Heart left ventricle (tissue), 16 donors: ENCODE measurements around the gene PLCB2. TPM values are rescaled to one million over a fixed set of nuclear protein-coding genes. Genes with fewer than 3 reads are reported as not detected.
A peak's percentile ranks its signal among the peaks of the same experiment; 100 is the strongest.

Experiments
- ATAC-seq, 4 donors: fragments of 200-7000 bp; cut with Tn5 transposase; one replicate each; pipeline ENCODE4 v1.9.1; 2020 to 2022; ENCODE audit warnings: moderate library complexity in 4 of 4, mild to moderate bottlenecking in 3 of 4, moderate number of reproducible peaks in 1 of 4
- DNase-seq, 5 donors: peaks; one replicate each; pipeline ENCODE4 v3.0.0-alpha.2; 2020
- H3K27ac ChIP-seq, 12 donors: fragments of 200-600 bp; sonication (generic) in 4 of 12; one replicate each; pipeline versions ENCODE4 v1.5.0 to v1.8.0; 2016 to 2022; ENCODE audit warnings: mild to moderate bottlenecking in 2 of 12
- H3K27me3 ChIP-seq, 9 donors: fragments of 200-600 bp; sonication (generic) in 2 of 9; one replicate each; pipeline versions ENCODE4 v1.5.1 to v1.8.0; 2016 to 2022; ENCODE audit warnings: mild to moderate bottlenecking in 3 of 9
- H3K36me3 ChIP-seq, 9 donors: fragments of 200-600 bp; sonication (generic) in 2 of 9; one replicate each; pipeline versions ENCODE4 v1.5.0 to v1.8.0; 2018 to 2022; ENCODE audit warnings: mild to moderate bottlenecking in 2 of 9
- H3K4me1 ChIP-seq, 12 donors: fragments of 200-600 bp; sonication (generic) in 4 of 12; one replicate each; pipeline versions ENCODE4 v1.5.0 to v1.8.0; 2016 to 2022; ENCODE audit warnings: mild to moderate bottlenecking in 3 of 12
- H3K4me3 ChIP-seq, 12 donors: fragments of 200-600 bp; sonication (generic) in 4 of 12; one replicate each; pipeline versions ENCODE4 v1.5.0 to v1.8.0; 2017 to 2022; ENCODE audit warnings: mild to moderate bottlenecking in 9 of 12, moderate library complexity in 4 of 12
- H3K9me3 ChIP-seq, 12 donors: fragments of 200-600 bp; sonication (generic) in 4 of 12; one replicate each; pipeline versions ENCODE4 v1.5.0 to v1.8.0; 2016 to 2022; ENCODE audit warnings: mild to moderate bottlenecking in 1 of 12
- POLR2A ChIP-seq, 2 donors: fragments of 450-650 bp; IDR thresholded peaks; one replicate each; pipeline ENCODE4 v1.6.1; 2017; ENCODE audit warnings: antibody characterized with exemption in 2 of 2, mild to moderate bottlenecking in 2 of 2, moderate library complexity in 2 of 2
- WGBS, 4 donors: extraction: QIAGEN DNeasy Blood & Tissue Kit in 2 of 4; methylation state at CpG; one replicate each; pipeline versions ENCODE4 v1.1.5 to v1.1.7; 2013 to 2018; 5-methylcytosine and 5-hydroxymethylcytosine counted together
- intact Hi-C, 10 donors: fragments of 100-400 bp; cut with DNase I; formaldehyde crosslinking; loops; one replicate each; pipeline versions ENCODE4 v1.11.1 to v1.14.2; 2022
- polyA plus RNA-seq, 2 donors: library from polyadenylated mRNA; stranded (reverse); fragments of 200-250 nt; gene quantifications; one replicate each; pipeline ENCODE4 v1.2.3, GENCODE V29; 2013
- total RNA-seq, 9 donors: library from RNA; depleted of rRNA in 2 of 9; stranded (reverse); fragments of >200 nt in 2 of 9; fragmentation: NEBNext Ultra II Directional in 3 of 9; extraction: Animal tissue kit (Norgen Biotek cat#: 25700) in 3 of 9; gene quantifications; one replicate each; pipeline versions ENCODE4 v1.1.0 to v1.2.4, GENCODE V29; 2016 to 2023
- TF ChIP-seq, protein P1 (sequence below), 12 donors: fragments of 200-600 bp; sonication (generic) in 4 of 12; IDR thresholded peaks; one replicate each; pipeline versions ENCODE4 v1.5.0 to v1.8.0; 2018 to 2022; ENCODE audit warnings: antibody characterized with exemption in 12 of 12, mild to moderate bottlenecking in 5 of 12
- donor health status: ischemic (EF 13 %, LVEDD 7.1; RV severe dilation, severe dysfunction).
- donor health status: healthy with polysubstance abuse.
- donor health status: DM: no; HTN: yes; CAD: no.
- donor health status: DM: no; HTN: no; CAD: no.
- donor health status: ischemic (EF 25% LVEDD 6.9; RV normal size, moderate dysfunction).
- donor health status: ischemic (EF 25% LVEDD 5.7; RV mildly dilated, moderate dysfunction).
- donor health status: healthy.
- donor health status: DM: yes; HTN: yes; CAD: no.
- donor health status: ischemic (EF 35%, LVEDD 5.7; RV mildly dilated, moderate dysfunction).
- donor health status: nonischemic (EF 11% LVEDD 7.7; RV severe dilation, severe dysfunction).
- donor health status: DM: yes; HTN: yes; CAD: no.
- donor health status: PGD.
- donor health status: ischemic (EF 29% LVEDD 5.4; RV normal size, mild dysfunction).
- donor health status: nonischemic (EF 23%, LVEDD 6.1; RV moderate dilation, normal function).

PLCB2 gene
- total and polyA plus RNA-seq, 11 donors: 1.6 to 46.2 (median 4.8) TPM

DNA sequence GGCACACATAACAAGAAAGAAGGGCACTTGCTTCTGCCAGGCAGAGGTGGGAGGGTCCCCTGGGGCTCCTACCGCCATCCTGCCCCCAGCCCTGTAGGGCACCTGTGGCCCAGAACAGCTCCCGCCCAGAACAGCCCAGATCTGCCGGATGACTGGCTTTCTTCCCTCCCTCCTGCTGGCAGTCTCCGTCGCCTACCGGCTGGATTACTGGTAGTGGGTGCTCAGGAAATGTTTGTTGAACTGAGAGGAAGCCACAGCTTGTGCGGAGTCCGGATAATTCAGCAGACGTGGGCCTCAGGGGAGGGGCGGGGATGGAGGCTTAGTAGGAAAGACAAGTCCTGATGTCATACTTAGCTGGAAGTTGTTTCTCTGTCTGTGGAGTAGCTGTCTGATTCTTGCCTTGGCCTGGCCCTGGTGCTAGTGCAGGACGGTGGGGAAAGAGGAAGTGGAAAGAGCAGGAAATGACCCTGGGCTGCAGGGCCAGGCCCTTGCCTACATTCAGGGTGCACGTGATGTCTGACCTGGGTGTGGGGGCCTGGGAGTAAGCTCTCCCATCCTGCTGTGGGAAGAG lies 26.3 kb upstream of the PLCB2 start:
- Histone ChIP-seq H3K9me3 (no peaks in the 10 kb centered on the region), H3K27me3 (no peaks in the 10 kb centered on the region), H3K4me3 (peak overlapping the region in 6 of 12 donors; percentile 8 to 36 (median 28)), H3K4me1 (peaks cover 16 to 100% (median 82%) of the 10 kb centered on the region in 12 donors), H3K36me3 (peaks cover 0 to 18% (median 6%) of the 10 kb centered on the region in 9 donors), H3K27ac (peak overlapping the region; percentile 58 to 99 (median 86))
- 26 to 30% (median 27%) methylated on average over 11 to 12 of the region's 12 CpGs for WGBS, 4 donors
- ATAC-seq (peak; percentile 3 to 67 (median 33)), DNase-seq (peak; percentile 80 to 87 (median 84))
- TF ChIP-seq, protein P1, sequence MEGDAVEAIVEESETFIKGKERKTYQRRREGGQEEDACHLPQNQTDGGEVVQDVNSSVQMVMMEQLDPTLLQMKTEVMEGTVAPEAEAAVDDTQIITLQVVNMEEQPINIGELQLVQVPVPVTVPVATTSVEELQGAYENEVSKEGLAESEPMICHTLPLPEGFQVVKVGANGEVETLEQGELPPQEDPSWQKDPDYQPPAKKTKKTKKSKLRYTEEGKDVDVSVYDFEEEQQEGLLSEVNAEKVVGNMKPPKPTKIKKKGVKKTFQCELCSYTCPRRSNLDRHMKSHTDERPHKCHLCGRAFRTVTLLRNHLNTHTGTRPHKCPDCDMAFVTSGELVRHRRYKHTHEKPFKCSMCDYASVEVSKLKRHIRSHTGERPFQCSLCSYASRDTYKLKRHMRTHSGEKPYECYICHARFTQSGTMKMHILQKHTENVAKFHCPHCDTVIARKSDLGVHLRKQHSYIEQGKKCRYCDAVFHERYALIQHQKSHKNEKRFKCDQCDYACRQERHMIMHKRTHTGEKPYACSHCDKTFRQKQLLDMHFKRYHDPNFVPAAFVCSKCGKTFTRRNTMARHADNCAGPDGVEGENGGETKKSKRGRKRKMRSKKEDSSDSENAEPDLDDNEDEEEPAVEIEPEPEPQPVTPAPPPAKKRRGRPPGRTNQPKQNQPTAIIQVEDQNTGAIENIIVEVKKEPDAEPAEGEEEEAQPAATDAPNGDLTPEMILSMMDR (IDR thresholded peaks at IDR 0.05): no peak
- TF ChIP-seq POLR2A (IDR thresholded peaks at IDR 0.05): peak in 1 of 2 donors; percentile 43
- intact Hi-C loops: no loop called here

DNA sequence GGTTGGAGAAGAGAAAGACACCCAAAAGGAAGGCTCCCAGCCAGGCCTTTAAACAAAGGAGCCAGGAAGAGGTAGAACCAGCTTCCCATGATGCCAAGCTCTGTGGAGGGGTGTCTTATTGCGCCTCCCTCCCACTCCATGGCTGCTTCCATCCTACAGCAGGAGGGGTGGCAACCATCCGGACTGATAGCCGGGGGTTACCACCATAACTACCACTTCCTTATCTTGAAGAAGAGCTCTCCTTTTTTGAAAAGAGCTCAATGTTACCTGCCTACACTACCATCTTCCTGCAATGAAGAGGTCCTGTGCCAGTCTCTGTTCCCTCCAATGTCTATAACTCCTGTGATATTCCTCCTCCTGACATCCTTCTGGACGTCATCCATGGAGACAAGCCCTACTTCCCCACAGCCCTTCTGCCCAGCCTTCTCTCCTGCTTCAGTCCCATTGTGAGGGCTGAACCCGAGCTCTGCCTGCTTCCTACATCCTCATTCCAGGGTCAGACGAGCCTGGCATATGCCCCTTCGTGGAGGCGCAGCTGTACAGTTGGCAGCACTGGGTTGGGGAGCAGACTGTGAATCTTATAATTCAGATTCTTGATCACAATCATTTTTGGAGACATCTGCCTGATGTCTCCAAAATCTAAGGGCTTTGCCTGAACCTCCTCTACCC lies 24.5 kb upstream of the PLCB2 start:
- TF ChIP-seq POLR2A (IDR thresholded peaks at IDR 0.05): no peak
- TF ChIP-seq, protein P1 (IDR thresholded peaks at IDR 0.05): no peak
- H3K4me3 ChIP-seq: no peak overlapping the region
- DNase-seq: peak in 1 of 5 donors; percentile 0
- no peaks in the 10 kb centered on the region for H3K9me3 ChIP-seq
- 61 to 85% (median 74%) methylated on average over 8 of the region's 8 CpGs for WGBS, 4 donors
- H3K27ac ChIP-seq: peak overlapping the region in 7 of 12 donors; percentile 1 to 99 (median 42)
- H3K36me3 ChIP-seq: peaks cover 0 to 18% (median 6%) of the 10 kb centered on the region in 9 donors
- H3K27me3 ChIP-seq: no peaks in the 10 kb centered on the region
- intact Hi-C loops: no loop called here
- no peak for ATAC-seq
- peaks cover 6 to 100% (median 82%) of the 10 kb centered on the region in 12 donors for H3K4me1 ChIP-seq

DNA sequence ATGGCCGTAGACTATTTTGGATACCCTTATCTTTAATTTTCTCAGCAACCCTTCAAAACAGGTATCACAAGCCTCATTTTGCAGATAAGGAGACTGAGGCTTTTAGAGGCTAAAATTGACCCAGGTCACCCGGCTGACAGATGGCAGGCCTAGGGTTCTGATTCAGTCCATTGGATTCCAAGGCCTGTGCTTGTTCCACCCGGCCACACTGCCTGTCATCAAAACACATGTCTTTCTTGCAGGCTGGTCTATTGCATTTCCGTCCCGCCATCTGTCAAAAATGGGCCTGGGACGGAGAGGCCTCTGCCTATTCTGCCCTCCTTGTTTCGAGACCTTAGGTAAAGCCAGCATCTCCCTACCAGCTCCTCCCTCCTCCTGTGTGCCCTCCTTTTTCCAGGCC lies 23.9 kb upstream of the PLCB2 start:
- DNase-seq (peak in 1 of 5 donors; percentile 22), ATAC-seq (no peak)
- H3K4me3 ChIP-seq: no peak overlapping the region
- no peaks in the 10 kb centered on the region for H3K9me3 ChIP-seq
- 71 to 84% (median 75%) methylated on average over 7 of the region's 7 CpGs for WGBS, 4 donors
- peak overlapping the region in 8 of 12 donors; percentile 1 to 99 (median 61) for H3K27ac ChIP-seq
- H3K36me3 ChIP-seq: peaks cover 0 to 15% (median 6%) of the 10 kb centered on the region in 9 donors
- intact Hi-C loops: no loop called here
- H3K27me3 ChIP-seq: no peaks in the 10 kb centered on the region
- TF ChIP-seq, protein P1 (IDR thresholded peaks at IDR 0.05): no peak
- no peak for TF ChIP-seq POLR2A (IDR thresholded peaks at IDR 0.05)
- H3K4me1 ChIP-seq: peaks cover 4 to 100% (median 82%) of the 10 kb centered on the region in 12 donors

DNA sequence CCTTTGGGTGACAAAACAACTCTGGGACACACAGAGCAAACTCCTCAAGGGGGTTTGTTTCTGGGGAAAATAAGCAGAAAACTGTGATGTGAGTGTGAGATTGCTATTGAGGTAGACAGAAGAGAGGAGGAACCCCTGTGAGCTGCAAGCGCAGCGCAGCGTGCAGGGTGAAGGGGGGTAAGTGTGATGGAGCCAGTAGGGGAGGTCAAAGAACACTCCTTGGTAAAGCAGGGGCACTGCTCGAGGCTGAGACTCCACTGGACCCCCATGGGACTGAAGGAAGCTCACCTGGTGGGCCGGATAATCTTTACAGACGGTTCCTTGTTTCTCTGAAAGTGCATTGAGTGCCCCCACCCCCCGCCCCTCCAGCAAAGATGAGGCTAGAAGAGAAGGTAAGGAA lies 23.3 kb upstream of the PLCB2 start:
- peak overlapping the region in 11 of 12 donors; percentile 52 to 99 (median 69) for H3K27ac ChIP-seq
- intact Hi-C loops: no loop called here

More for the DNA sequence above, 23.3 kb upstream of the PLCB2 start:
- whole genome bisulfite sequencing, 4 donors: 80 to 91% (median 87%) methylated on average over 7 of the region's 7 CpGs
- Histone ChIP-seq H3K27me3 (no peaks in the 10 kb centered on the region), H3K36me3 (peaks cover 0 to 15% (median 6%) of the 10 kb centered on the region in 9 donors), H3K4me3 (no peak overlapping the region), H3K9me3 (no peaks in the 10 kb centered on the region), H3K4me1 (peaks cover 4 to 100% (median 82%) of the 10 kb centered on the region in 12 donors)
- ATAC-seq (no peak), DNase-seq (peak in 1 of 5 donors; percentile 14)
- TF ChIP-seq, protein P1 (IDR thresholded peaks at IDR 0.05): no peak
- TF ChIP-seq POLR2A (IDR thresholded peaks at IDR 0.05): no peak
